NCI-H82 treated with DMSO at 0.1 percent for 48 hours (cell line): ENCODE results near the gene SYDE2.
A peak's percentile ranks its signal among the peaks of the same experiment; 100 is the strongest.

Experiments
- DNase-seq: peaks from one replicate; lab custom pipeline; 2025; ENCODE audit not compliant: unreplicated experiment; lab: John Stamatoyannopoulos, UW

SYDE2 gene

GRCh38 chr1:85125891-85126290 lies 74.9 kb downstream of the SYDE2 start:
- no peak for DNase-seq

DNA sequence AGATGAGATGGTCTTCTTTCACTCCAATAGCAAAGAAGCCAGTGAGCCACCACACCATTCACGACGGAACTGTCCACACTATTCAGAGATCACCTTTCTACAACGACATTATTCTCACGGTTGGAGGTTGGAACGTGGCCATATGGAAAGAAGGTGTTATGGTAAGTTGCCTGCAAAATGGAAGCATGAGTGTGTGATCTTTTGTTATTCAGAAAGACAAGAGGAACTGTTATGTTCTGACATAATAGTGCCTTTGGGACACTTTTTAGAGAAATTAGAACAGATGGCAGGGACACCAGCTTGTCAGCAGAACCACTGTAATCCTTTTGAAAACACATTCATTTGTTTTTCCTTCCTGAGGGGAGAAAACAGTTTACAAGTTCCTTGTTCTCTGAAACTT lies 76.7 kb downstream of the SYDE2 start:
- no peak for DNase-seq

GRCh38 chr1:85122169-85122568 lies 78.6 kb downstream of the SYDE2 start:
- no peak for DNase-seq

- DNase-seq: no peak
Observed at GRCh38 chr1:85121744-85122143, 79.1 kb downstream of the SYDE2 start.

DNA sequence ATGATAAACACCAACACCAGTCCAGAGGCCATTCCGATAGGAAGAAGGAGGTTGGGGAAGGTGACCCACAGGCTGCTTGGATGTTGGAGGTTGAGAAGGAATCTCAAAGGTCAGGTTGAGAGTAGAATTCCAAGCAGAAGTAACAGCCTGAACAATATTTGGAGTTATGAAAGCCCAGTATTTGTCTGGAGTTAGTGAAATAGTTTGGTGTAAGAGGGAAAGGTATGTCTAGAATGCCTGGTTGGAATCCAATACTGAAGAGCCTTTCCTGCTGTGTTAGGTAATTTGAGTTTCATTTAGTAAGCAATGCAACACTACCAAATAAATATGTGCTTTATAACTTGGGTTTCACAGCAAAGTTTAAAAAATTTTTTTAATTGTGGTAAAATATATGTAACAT lies 82.1 kb downstream of the SYDE2 start:
- DNase-seq: no peak

GRCh38 chr1:85116856-85117255 lies 84.0 kb downstream of the SYDE2 start:
- DNase-seq: no peak

DNA sequence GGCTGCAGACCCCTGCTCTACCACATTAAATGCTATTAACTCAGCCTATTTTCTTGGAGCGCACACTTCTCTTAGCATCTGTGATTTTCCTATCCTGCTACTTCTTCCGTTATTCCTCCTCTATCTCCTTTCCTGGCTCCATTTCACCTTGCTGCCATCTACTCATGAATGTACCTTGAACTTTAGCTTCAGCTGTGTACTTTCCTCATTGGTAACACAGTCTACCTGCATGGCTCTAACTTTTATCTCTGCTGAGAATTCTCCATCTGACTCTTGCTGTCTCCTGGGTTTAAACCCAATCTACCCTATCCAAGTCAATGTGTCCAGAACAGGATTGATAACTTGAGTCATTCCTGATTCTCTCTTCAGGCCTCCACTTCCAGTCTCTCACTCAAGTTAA lies 84.9 kb downstream of the SYDE2 start:
- no peak for DNase-seq

- no peak for DNase-seq
Observed at GRCh38 chr1:85111695-85112094, 89.1 kb downstream of the SYDE2 start.

DNA sequence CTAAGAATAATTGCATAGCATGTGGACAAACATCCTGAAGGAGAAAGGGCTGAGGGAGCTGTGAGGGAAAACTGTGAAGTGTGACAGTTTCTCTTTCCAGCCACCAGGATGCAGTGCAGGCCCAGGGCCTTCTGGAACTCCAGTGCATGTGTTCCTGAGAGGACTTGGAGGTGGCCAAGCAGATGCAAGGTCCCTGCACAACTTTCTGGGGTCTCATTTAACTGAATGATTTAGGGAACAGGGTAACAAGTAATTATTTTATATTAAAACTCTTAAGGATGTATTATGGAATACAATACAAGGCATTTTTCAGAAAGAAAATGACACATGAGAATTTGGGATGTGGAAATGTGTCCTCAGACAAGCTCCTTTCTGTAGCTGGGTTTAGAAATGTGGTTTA lies 91.3 kb downstream of the SYDE2 start:
- DNase-seq: peak; percentile 50
